WTC11 (cell line): ENCODE results near the gene ITGA3. TPM values are rescaled to one million over a fixed set of nuclear protein-coding genes. Genes with fewer than 3 reads are reported as not detected.

Experiments used
- ATAC-seq: fragments of 200-7000 bp; cut with Tn5 transposase; 2 replicates; pipeline ENCODE4 v1.10.0; 2021; ENCODE audit warnings: mild to moderate bottlenecking, moderate library complexity
- CTCF ChIA-PET: fragments of 300-600 bp; sonication (Branson Sonifier 250); formaldehyde crosslinking; loops from one replicate; lab custom pipeline; 2021; ENCODE audit warnings: antibody characterized with exemption; lab: Charles Lee
- POLR2A ChIA-PET: fragments of 350-600 bp; sonication (Branson Sonifier 250); formaldehyde crosslinking; loops from one replicate; lab custom pipeline; 2021; ENCODE audit warnings: antibody characterized with exemption; lab: Charles Lee
- DNase-seq: peaks from one replicate; pipeline ENCODE4 v3.0.0; 2021; ENCODE audit warnings: low spot score
- H3K27ac Mint-ChIP-seq: 2 replicates; pipeline ENCODE4 v1.8.0; 2021; ENCODE audit warnings: mixed read lengths
- H3K27me3 Mint-ChIP-seq: 2 replicates; pipeline ENCODE4 v1.8.0; 2021; ENCODE audit warnings: low read depth, mild to moderate bottlenecking, moderate library complexity, mixed read lengths
- H3K36me3 Mint-ChIP-seq: 2 replicates; pipeline ENCODE4 v1.8.0; 2021; ENCODE audit warnings: mixed read lengths
- H3K4me1 Mint-ChIP-seq: 2 replicates; pipeline ENCODE4 v1.8.0; 2022; ENCODE audit warnings: mixed read lengths
- H3K4me3 Mint-ChIP-seq: 2 replicates; pipeline ENCODE4 v1.8.0; 2021; ENCODE audit warnings: mild to moderate bottlenecking, moderate library complexity, mixed read lengths
- H3K9me3 Mint-ChIP-seq: 2 replicates; pipeline ENCODE4 v1.8.0; 2021; ENCODE audit warnings: mixed read lengths
- CBFB ChIP-seq: sonication (generic); formaldehyde crosslinking; IDR thresholded peaks from 2 replicates; pipeline ENCODE4 v1.8.1; 2022; ENCODE audit warnings: mild to moderate bottlenecking, low read depth, missing genetic modification reagents
- FOXJ3 ChIP-seq: sonication (generic); formaldehyde crosslinking; IDR thresholded peaks from 2 replicates; pipeline ENCODE4 v1.9.0; 2021; ENCODE audit warnings: missing genetic modification reagents, mild to moderate bottlenecking, borderline replicate concordance
- FOXK1 ChIP-seq: sonication (generic); formaldehyde crosslinking; IDR thresholded peaks from 2 replicates; pipeline ENCODE4 v1.8.0; 2022; ENCODE audit warnings: mild to moderate bottlenecking, moderate library complexity, missing genetic modification reagents
- JAZF1 ChIP-seq: fragments of 250-450 bp; sonication (Bioruptor Pico); IDR thresholded peaks from 2 replicates; pipeline ENCODE4 v1.9.0; 2021; ENCODE audit warnings: moderate library complexity, mild to moderate bottlenecking, inconsistent platforms
- MYBL2 ChIP-seq: sonication (generic); formaldehyde crosslinking; IDR thresholded peaks from 2 replicates; pipeline ENCODE4 v1.8.1; 2023; ENCODE audit warnings: mild to moderate bottlenecking, moderate library complexity, missing genetic modification reagents
- NR1H2 ChIP-seq: sonication (generic); formaldehyde crosslinking; IDR thresholded peaks from 2 replicates; pipeline ENCODE4 v1.9.0; 2021; ENCODE audit warnings: mild to moderate bottlenecking, moderate library complexity, missing genetic modification reagents
- OVOL2 ChIP-seq: fragments of 250-450 bp; sonication (Bioruptor Pico); IDR thresholded peaks from 2 replicates; pipeline ENCODE4 v1.9.0; 2021; ENCODE audit warnings: mild to moderate bottlenecking, borderline replicate concordance
- SMAD3 ChIP-seq: sonication (generic); formaldehyde crosslinking; IDR thresholded peaks from 2 replicates; pipeline ENCODE4 v1.8.0; 2022; ENCODE audit warnings: missing genetic modification reagents, mild to moderate bottlenecking, borderline replicate concordance
- SP1 ChIP-seq: sonication (generic); formaldehyde crosslinking; conservative IDR thresholded peaks from 2 replicates; pipeline ENCODE4 v1.8.1; 2022; ENCODE audit warnings: missing genetic modification reagents
- TCF7 ChIP-seq: sonication (generic); formaldehyde crosslinking; IDR thresholded peaks from 2 replicates; pipeline ENCODE4 v1.8.0; 2022; ENCODE audit warnings: mild to moderate bottlenecking, low read depth, missing genetic modification reagents, moderate library complexity
- TEAD1 ChIP-seq: sonication (generic); formaldehyde crosslinking; IDR thresholded peaks from 2 replicates; pipeline ENCODE4 v1.8.0; 2022; ENCODE audit warnings: mild to moderate bottlenecking, missing genetic modification reagents
- ZBTB21 ChIP-seq: sonication (generic); formaldehyde crosslinking; IDR thresholded peaks from 2 replicates; pipeline ENCODE4 v1.8.1; 2023; ENCODE audit warnings: mild to moderate bottlenecking, missing genetic modification reagents, borderline replicate concordance
- ZNF232 ChIP-seq: sonication (generic); formaldehyde crosslinking; IDR thresholded peaks from 2 replicates; pipeline ENCODE4 v1.8.0; 2022; ENCODE audit warnings: mild to moderate bottlenecking, missing genetic modification reagents
- ZNF416 ChIP-seq: fragments of 250-450 bp; sonication (Bioruptor Pico); IDR thresholded peaks from 2 replicates; pipeline ENCODE4 v1.9.0; 2021; ENCODE audit warnings: mild to moderate bottlenecking, inconsistent platforms
- total RNA-seq: library from RNA; stranded (reverse); gene quantifications from 3 replicates; pipeline ENCODE4 v1.2.3, GENCODE V29; 2021
- TF ChIP-seq, protein P1 (sequence below): sonication (generic); formaldehyde crosslinking; IDR thresholded peaks from 2 replicates; pipeline ENCODE4 v1.8.1; 2022; ENCODE audit warnings: mild to moderate bottlenecking, moderate library complexity, missing genetic modification reagents
- TF ChIP-seq, protein P2 (sequence below): sonication (generic); formaldehyde crosslinking; IDR thresholded peaks from 2 replicates; pipeline ENCODE4 v1.8.1; 2022; ENCODE audit warnings: low read depth, mild to moderate bottlenecking, moderate library complexity, missing genetic modification reagents, borderline replicate concordance
- TF ChIP-seq, protein P3 (sequence below): sonication (generic); formaldehyde crosslinking; IDR thresholded peaks from 2 replicates; pipeline ENCODE4 v1.8.1; 2022; ENCODE audit warnings: low read depth, missing genetic modification reagents, borderline replicate concordance
- TF ChIP-seq, protein P4 (sequence below): fragments of 200-600 bp; IDR thresholded peaks from 2 replicates; pipeline ENCODE4 v1.8.0; 2022; ENCODE audit warnings: antibody characterized with exemption
- TF ChIP-seq, protein P5 (sequence below): sonication (generic); formaldehyde crosslinking; IDR thresholded peaks from 2 replicates; pipeline ENCODE4 v1.8.1; 2023; ENCODE audit warnings: mild to moderate bottlenecking, missing genetic modification reagents, borderline replicate concordance
- TF ChIP-seq, protein P6 (sequence below): sonication (generic); formaldehyde crosslinking; conservative IDR thresholded peaks from 2 replicates; pipeline ENCODE4 v1.8.1; 2022; ENCODE audit warnings: mild to moderate bottlenecking, missing genetic modification reagents

The ITGA3 gene
- total RNA-seq, 1 experiment from 2014 or later = 35.3 TPM

DNA sequence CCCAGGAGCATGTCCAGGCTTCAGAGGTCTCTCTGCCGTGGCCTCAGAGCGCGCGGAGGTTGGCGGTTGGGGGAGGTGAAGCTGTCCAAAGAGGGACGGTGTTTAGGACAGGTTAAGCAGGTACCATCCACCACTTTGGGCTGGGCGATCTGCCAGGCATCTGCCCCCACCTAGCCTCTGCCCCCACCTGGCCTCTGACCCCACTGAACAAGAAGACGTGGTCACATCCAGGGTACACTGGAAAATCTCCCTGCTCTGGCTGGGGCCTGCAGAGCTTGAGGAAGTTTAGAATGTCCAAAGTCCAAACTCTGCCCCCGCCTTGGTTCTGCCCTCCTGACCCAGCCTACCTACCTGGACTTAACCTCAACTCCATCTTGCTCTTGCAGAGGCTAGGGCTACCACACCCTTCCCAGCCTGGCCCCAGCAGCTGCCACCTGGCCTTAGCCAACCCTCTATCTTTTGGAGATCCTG is 1.6 kb downstream of the ITGA3 start:
- H3K4me1 Mint-ChIP-seq = peaks cover 39% of the 10 kb centered on the region
- ChIA-PET CTCF (interaction anchor here (1.0 to 3.7 kb wide), 10 partner anchors 20 to 197 kb away, joined by 3 to 67 read pairs (median 4); partner anchors contain the start of gene PDK2), POLR2A (interaction anchor here (1.2 kb wide), 1 partner anchor 34 kb away, joined by 3 read pairs; no protein-coding TSS in a partner anchor)
- H3K27ac Mint-ChIP-seq = no peak overlapping the region
- H3K4me3 Mint-ChIP-seq = peak overlapping the region; percentile 79
- no peak for ATAC-seq
- H3K36me3 Mint-ChIP-seq = no peaks in the 10 kb centered on the region
- peaks cover 22% of the 10 kb centered on the region for H3K27me3 Mint-ChIP-seq
- TF ChIP-seq NR1H2 (CRISPR knock-in tag) = no peak
- TF ChIP-seq JAZF1 (CRISPR knock-in tag) = no peak
- TF ChIP-seq, protein P1, sequence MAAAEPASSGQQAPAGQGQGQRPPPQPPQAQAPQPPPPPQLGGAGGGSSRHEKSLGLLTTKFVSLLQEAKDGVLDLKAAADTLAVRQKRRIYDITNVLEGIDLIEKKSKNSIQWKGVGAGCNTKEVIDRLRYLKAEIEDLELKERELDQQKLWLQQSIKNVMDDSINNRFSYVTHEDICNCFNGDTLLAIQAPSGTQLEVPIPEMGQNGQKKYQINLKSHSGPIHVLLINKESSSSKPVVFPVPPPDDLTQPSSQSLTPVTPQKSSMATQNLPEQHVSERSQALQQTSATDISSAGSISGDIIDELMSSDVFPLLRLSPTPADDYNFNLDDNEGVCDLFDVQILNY (CRISPR knock-in tag) = no peak
- TF ChIP-seq ZNF416 = no peak
- TF ChIP-seq, protein P2, sequence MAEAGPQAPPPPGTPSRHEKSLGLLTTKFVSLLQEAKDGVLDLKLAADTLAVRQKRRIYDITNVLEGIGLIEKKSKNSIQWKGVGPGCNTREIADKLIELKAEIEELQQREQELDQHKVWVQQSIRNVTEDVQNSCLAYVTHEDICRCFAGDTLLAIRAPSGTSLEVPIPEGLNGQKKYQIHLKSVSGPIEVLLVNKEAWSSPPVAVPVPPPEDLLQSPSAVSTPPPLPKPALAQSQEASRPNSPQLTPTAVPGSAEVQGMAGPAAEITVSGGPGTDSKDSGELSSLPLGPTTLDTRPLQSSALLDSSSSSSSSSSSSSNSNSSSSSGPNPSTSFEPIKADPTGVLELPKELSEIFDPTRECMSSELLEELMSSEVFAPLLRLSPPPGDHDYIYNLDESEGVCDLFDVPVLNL (CRISPR knock-in tag) = no peak
- TF ChIP-seq SMAD3 (CRISPR knock-in tag) = no peak
- TF ChIP-seq TCF7 (CRISPR knock-in tag) = no peak
- TF ChIP-seq OVOL2 (CRISPR knock-in tag) = no peak
- TF ChIP-seq, protein P3, sequence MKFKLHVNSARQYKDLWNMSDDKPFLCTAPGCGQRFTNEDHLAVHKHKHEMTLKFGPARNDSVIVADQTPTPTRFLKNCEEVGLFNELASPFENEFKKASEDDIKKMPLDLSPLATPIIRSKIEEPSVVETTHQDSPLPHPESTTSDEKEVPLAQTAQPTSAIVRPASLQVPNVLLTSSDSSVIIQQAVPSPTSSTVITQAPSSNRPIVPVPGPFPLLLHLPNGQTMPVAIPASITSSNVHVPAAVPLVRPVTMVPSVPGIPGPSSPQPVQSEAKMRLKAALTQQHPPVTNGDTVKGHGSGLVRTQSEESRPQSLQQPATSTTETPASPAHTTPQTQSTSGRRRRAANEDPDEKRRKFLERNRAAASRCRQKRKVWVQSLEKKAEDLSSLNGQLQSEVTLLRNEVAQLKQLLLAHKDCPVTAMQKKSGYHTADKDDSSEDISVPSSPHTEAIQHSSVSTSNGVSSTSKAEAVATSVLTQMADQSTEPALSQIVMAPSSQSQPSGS (CRISPR knock-in tag) = no peak
- no peak for TF ChIP-seq CBFB
- no peak for TF ChIP-seq SP1 (CRISPR knock-in tag)
- no peak for TF ChIP-seq MYBL2 (CRISPR knock-in tag)
- TF ChIP-seq FOXJ3 (CRISPR knock-in tag) = no peak
- TF ChIP-seq ZNF232 = no peak
- TF ChIP-seq, protein P4, sequence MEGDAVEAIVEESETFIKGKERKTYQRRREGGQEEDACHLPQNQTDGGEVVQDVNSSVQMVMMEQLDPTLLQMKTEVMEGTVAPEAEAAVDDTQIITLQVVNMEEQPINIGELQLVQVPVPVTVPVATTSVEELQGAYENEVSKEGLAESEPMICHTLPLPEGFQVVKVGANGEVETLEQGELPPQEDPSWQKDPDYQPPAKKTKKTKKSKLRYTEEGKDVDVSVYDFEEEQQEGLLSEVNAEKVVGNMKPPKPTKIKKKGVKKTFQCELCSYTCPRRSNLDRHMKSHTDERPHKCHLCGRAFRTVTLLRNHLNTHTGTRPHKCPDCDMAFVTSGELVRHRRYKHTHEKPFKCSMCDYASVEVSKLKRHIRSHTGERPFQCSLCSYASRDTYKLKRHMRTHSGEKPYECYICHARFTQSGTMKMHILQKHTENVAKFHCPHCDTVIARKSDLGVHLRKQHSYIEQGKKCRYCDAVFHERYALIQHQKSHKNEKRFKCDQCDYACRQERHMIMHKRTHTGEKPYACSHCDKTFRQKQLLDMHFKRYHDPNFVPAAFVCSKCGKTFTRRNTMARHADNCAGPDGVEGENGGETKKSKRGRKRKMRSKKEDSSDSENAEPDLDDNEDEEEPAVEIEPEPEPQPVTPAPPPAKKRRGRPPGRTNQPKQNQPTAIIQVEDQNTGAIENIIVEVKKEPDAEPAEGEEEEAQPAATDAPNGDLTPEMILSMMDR = no peak
- TF ChIP-seq ZBTB21 (CRISPR knock-in tag) = no peak
- TF ChIP-seq FOXK1 (CRISPR knock-in tag) = no peak
- TF ChIP-seq, all 79 proteins: peak for 0
- no peak for DNase-seq
- no peaks in the 10 kb centered on the region for H3K9me3 Mint-ChIP-seq

DNA sequence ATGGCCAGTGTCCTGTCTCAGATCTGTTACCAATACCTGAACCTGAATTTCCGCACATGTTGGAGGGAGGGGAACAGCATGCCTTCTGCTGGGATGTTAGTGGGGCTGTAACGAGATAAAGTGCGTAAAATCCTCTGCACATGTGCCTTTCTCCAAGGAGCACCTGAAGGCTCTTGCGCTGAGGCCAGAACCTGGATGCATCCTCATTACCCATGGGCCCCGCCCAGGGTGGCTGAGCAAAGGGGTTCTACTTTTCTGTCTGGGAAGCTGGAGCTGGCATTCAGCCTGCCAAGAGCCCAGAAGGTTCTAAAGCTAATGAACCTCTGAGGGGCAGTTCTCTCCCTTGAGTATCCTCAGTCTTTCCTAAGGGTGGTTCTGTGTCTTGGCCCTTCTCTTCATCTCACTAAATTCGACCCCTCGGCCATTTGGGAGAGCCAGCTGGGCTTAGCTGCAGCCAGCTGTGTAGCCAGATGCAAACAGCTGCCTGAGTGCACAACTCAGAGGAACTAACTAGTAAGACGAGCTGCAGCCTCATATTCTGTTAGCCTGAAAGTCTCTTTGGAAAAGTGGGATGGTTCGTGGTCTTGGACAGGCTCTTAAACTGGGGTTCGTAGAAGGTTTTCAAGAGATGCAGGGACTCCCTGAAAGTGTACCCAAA is 2.5 kb downstream of the ITGA3 start:
- H3K4me3 Mint-ChIP-seq = peak overlapping the region; percentile 79; the same call in 1 of the 2 replicates
- CTCF ChIA-PET = interaction anchor here (0.9 to 2.8 kb wide), 4 partner anchors 21 to 198 kb away, joined by 3 to 16 read pairs (median 4); partner anchors contain the start of gene PDK2
- TF ChIP-seq, protein P5, sequence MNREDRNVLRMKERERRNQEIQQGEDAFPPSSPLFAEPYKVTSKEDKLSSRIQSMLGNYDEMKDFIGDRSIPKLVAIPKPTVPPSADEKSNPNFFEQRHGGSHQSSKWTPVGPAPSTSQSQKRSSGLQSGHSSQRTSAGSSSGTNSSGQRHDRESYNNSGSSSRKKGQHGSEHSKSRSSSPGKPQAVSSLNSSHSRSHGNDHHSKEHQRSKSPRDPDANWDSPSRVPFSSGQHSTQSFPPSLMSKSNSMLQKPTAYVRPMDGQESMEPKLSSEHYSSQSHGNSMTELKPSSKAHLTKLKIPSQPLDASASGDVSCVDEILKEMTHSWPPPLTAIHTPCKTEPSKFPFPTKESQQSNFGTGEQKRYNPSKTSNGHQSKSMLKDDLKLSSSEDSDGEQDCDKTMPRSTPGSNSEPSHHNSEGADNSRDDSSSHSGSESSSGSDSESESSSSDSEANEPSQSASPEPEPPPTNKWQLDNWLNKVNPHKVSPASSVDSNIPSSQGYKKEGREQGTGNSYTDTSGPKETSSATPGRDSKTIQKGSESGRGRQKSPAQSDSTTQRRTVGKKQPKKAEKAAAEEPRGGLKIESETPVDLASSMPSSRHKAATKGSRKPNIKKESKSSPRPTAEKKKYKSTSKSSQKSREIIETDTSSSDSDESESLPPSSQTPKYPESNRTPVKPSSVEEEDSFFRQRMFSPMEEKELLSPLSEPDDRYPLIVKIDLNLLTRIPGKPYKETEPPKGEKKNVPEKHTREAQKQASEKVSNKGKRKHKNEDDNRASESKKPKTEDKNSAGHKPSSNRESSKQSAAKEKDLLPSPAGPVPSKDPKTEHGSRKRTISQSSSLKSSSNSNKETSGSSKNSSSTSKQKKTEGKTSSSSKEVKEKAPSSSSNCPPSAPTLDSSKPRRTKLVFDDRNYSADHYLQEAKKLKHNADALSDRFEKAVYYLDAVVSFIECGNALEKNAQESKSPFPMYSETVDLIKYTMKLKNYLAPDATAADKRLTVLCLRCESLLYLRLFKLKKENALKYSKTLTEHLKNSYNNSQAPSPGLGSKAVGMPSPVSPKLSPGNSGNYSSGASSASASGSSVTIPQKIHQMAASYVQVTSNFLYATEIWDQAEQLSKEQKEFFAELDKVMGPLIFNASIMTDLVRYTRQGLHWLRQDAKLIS (CRISPR knock-in tag) = no peak
- TF ChIP-seq TEAD1 (CRISPR knock-in tag) (no peak), SMAD3 (CRISPR knock-in tag) (no peak), SP1 (CRISPR knock-in tag) (no peak)
- TF ChIP-seq, protein P6, sequence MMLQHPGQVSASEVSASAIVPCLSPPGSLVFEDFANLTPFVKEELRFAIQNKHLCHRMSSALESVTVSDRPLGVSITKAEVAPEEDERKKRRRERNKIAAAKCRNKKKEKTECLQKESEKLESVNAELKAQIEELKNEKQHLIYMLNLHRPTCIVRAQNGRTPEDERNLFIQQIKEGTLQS (CRISPR knock-in tag) = no peak

More for the DNA sequence above, 2.5 kb downstream of the ITGA3 start:
- no peaks in the 10 kb centered on the region for H3K9me3 Mint-ChIP-seq
- no peak overlapping the region for H3K27ac Mint-ChIP-seq
- peaks cover 19% of the 10 kb centered on the region for H3K27me3 Mint-ChIP-seq
- no peak for DNase-seq
- peaks cover 30% of the 10 kb centered on the region for H3K4me1 Mint-ChIP-seq
- no peaks in the 10 kb centered on the region for H3K36me3 Mint-ChIP-seq
- POLR2A ChIA-PET = no interaction called here
- ATAC-seq = no peak
